ENCODE measurements around the gene ARL15. TPM values are rescaled to one million over a fixed set of nuclear protein-coding genes. Genes with fewer than 3 reads are reported as not detected.

The ARL15 gene
- total RNA-seq, 4 donors from 2014 or later: 19.9 to 57.0 (median 36.9) TPM

- Histone ChIP-seq H3K36me3 (no peaks in the 10 kb centered on the region), H3K4me1 (peaks cover 6% of the 10 kb centered on the region), H3K4me3 (no peak overlapping the region), H3K9me3 (no peaks in the 10 kb centered on the region), H3K27me3 (no peaks in the 10 kb centered on the region), H3K27ac (no peak overlapping the region)
- no peak for DNase-seq (ENCODE audit: low spot score in 2 of 2)
- WGBS: 90% methylated on average over 2 of the region's 2 CpGs
- no peak for TF ChIP-seq POLR2A (IDR thresholded peaks at IDR 0.05)
- TF ChIP-seq, protein P1, sequence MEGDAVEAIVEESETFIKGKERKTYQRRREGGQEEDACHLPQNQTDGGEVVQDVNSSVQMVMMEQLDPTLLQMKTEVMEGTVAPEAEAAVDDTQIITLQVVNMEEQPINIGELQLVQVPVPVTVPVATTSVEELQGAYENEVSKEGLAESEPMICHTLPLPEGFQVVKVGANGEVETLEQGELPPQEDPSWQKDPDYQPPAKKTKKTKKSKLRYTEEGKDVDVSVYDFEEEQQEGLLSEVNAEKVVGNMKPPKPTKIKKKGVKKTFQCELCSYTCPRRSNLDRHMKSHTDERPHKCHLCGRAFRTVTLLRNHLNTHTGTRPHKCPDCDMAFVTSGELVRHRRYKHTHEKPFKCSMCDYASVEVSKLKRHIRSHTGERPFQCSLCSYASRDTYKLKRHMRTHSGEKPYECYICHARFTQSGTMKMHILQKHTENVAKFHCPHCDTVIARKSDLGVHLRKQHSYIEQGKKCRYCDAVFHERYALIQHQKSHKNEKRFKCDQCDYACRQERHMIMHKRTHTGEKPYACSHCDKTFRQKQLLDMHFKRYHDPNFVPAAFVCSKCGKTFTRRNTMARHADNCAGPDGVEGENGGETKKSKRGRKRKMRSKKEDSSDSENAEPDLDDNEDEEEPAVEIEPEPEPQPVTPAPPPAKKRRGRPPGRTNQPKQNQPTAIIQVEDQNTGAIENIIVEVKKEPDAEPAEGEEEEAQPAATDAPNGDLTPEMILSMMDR (IDR thresholded peaks at IDR 0.05): no peak
- TF ChIP-seq POLR2AphosphoS5 (IDR thresholded peaks at IDR 0.05): no peak
- TF ChIP-seq EP300 (IDR thresholded peaks at IDR 0.05): no peak
These were observed 133.3 kb downstream of the ARL15 start for GRCh38 chr5:54177058-54177457.

DNA sequence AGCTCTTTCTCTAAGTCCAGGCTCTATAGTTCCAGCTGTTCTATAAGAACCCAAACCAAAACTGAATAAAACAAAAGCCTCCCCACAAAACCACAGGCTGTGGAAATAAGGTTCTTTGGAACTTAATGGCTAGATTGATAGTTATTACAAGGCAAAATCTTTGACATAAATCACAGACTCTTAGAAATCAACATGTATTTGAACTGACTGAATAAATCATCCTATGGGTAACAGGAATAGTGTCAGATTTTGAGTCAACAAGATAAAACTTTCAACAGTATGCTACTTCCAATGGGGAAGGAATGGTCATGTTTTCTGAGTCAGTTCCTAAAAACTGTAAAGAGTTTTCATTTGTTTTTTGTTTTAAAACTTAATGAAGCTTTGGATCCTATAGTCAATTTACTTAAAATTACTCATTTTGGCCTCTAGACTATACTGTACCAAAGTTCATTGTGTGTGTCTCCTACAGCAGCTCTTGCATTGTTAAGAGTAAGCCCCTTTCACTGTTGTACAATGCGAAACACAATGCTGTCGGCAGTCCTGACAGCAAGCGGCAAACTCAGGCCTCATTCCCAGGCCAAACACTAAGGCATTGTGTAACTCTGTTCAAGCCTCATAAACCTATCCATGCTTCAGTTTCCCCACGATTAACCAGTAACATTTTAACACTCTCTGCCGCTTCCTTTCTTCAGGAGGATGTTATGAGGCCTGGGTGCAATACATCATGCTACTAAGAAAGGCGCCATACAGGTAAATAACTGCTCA lies 134.1 kb downstream of the ARL15 start:
- Histone ChIP-seq H3K36me3 (no peaks in the 10 kb centered on the region), H3K4me3 (no peak overlapping the region), H3K27ac (no peak overlapping the region), H3K4me1 (peaks cover 6% of the 10 kb centered on the region), H3K27me3 (no peaks in the 10 kb centered on the region), H3K9me3 (no peaks in the 10 kb centered on the region)
- WGBS: 93% methylated on average over 6 of the region's 6 CpGs
- TF ChIP-seq POLR2A (IDR thresholded peaks at IDR 0.05): no peak
- TF ChIP-seq EP300 (IDR thresholded peaks at IDR 0.05): no peak
- TF ChIP-seq, protein P1 (IDR thresholded peaks at IDR 0.05): no peak
- DNase-seq (ENCODE audit: low spot score in 2 of 2): no peak

GRCh38 chr5:54173251-54173650 lies 137.1 kb downstream of the ARL15 start:
- DNase-seq (ENCODE audit: low spot score in 2 of 2): no peak
- Histone ChIP-seq H3K27me3 (no peaks in the 10 kb centered on the region), H3K27ac (no peak overlapping the region), H3K4me1 (peaks cover 6% of the 10 kb centered on the region), H3K9me3 (no peaks in the 10 kb centered on the region), H3K4me3 (no peak overlapping the region), H3K36me3 (no peaks in the 10 kb centered on the region)
- WGBS: 69% methylated on average over 2 of the region's 2 CpGs
- no peak for TF ChIP-seq EP300 (IDR thresholded peaks at IDR 0.05)
- TF ChIP-seq, protein P1 (IDR thresholded peaks at IDR 0.05): no peak
- TF ChIP-seq POLR2A (IDR thresholded peaks at IDR 0.05): no peak
- no peak for TF ChIP-seq POLR2AphosphoS5 (IDR thresholded peaks at IDR 0.05)

DNA sequence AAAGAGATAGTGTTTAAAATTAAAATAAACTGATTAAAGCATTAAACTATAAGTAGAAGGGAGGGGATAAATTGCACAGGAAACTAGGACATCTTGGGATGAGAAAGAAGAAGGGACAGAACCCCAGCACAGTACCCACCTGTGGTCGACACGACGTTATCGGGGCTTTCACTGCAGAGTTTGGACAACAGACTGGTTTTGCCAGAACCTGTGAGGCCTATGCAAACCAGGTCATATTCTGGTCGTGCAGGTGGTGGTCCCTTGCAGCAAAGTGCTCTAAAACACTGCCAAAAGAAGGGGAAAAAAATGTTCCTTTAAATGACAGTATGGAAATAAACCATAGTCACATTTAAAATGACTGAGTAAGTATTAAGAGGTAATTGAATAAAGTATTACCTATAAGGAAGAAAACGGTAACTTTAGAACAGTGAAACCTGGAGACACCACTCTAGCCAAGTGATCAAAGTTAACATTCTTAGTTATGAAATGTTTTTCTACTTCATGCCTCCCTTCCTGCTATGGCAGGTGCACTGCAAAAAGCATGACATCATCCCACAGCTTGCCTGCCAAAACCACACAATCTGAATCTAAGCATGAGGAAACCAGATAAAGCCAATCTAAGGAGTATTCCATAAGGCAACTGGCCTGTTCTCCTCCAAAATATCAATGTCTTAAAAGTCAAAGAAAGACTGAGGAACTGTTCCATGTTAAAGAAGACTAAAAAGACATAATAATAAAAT lies 138.6 kb downstream of the ARL15 start:
- Histone ChIP-seq H3K4me1 (no peaks in the 10 kb centered on the region), H3K4me3 (no peak overlapping the region), H3K36me3 (no peaks in the 10 kb centered on the region), H3K9me3 (no peaks in the 10 kb centered on the region), H3K27me3 (no peaks in the 10 kb centered on the region), H3K27ac (no peak overlapping the region)
- 93% methylated on average over 6 of the region's 6 CpGs for WGBS
- TF ChIP-seq EP300 (IDR thresholded peaks at IDR 0.05): no peak
- TF ChIP-seq, protein P1 (IDR thresholded peaks at IDR 0.05): no peak
- TF ChIP-seq POLR2A (IDR thresholded peaks at IDR 0.05): no peak
- TF ChIP-seq POLR2AphosphoS5 (IDR thresholded peaks at IDR 0.05): no peak
- no peak for DNase-seq (ENCODE audit: low spot score in 2 of 2)

DNA sequence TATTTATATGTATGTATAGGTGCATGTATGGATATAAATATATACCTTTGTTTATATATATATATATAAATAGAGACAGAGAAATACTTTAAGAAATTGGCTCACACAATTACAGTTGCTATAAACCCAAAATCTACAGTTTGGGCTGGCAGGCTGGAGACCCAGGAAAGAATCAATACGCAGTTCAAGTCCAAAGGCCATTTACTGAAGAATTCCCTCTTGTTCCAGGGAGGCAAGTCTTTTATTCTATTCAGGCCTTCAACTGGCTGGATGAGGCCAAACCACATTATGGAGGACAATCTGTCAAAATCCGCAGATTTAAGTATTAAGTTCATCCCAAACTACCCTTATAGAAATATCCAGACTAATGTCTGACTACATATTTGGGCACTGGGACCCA lies 144.7 kb downstream of the ARL15 start:
- H3K4me3 ChIP-seq: no peak overlapping the region
- no peaks in the 10 kb centered on the region for H3K9me3 ChIP-seq
- DNase-seq (ENCODE audit: low spot score in 2 of 2): no peak
- H3K36me3 ChIP-seq: no peaks in the 10 kb centered on the region
- no peaks in the 10 kb centered on the region for H3K27me3 ChIP-seq
- WGBS: 50% methylated on average over 2 of the region's 2 CpGs
- TF ChIP-seq POLR2A (IDR thresholded peaks at IDR 0.05) (no peak), POLR2AphosphoS5 (IDR thresholded peaks at IDR 0.05) (no peak), EP300 (IDR thresholded peaks at IDR 0.05) (no peak)
- TF ChIP-seq, protein P1 (IDR thresholded peaks at IDR 0.05): no peak
- no peaks in the 10 kb centered on the region for H3K4me1 ChIP-seq
- H3K27ac ChIP-seq: no peak overlapping the region
